GM12865 (cell line): Measurements from ENCODE around the gene SPTLC2.

Experiments used
- DNase-seq: peaks from one replicate; pipeline ENCODE4 v3.0.0; 2010; ENCODE audit warnings: low read depth
- H3K4me3 ChIP-seq: 2 replicates; pipeline ENCODE4 v1.5.1; 2011; ENCODE audit warnings: mild to moderate bottlenecking, low read depth, low read length, control low read depth
- CTCF ChIP-seq: IDR thresholded peaks from 2 replicates; pipeline ENCODE4 v1.5.1; 2011; ENCODE audit warnings: low read length, control low read depth, low read depth, inconsistent platforms; ENCODE audit not compliant: insufficient read depth; ENCODE audit errors: missing control alignments

The SPTLC2 gene

GRCh38 chr14:77623201-77623600 lies 6.8 kb upstream of the SPTLC2 start:
- H3K4me3 ChIP-seq: no peak overlapping the region
- TF ChIP-seq CTCF: no peak
- DNase-seq: no peak

- no peak for DNase-seq
- TF ChIP-seq CTCF: no peak
- no peak overlapping the region for H3K4me3 ChIP-seq
Observed at GRCh38 chr14:77622366-77622961, 6.0 kb upstream of the SPTLC2 start.

GRCh38 chr14:77620222-77620870 lies 3.9 kb upstream of the SPTLC2 start:
- no peak overlapping the region for H3K4me3 ChIP-seq
- DNase-seq: no peak
- TF ChIP-seq CTCF: no peak

- no peak for DNase-seq
- no peak overlapping the region for H3K4me3 ChIP-seq
- TF ChIP-seq CTCF: no peak
Observed at GRCh38 chr14:77618381-77618970, 2.0 kb upstream of the SPTLC2 start.

GRCh38 chr14:77616133-77616453 lies 344 bp downstream of the SPTLC2 start:
- no peak for DNase-seq
- TF ChIP-seq CTCF: no peak
- H3K4me3 ChIP-seq: peak overlapping the region; percentile 69

GRCh38 chr14:77615361-77616132 lies 890 bp downstream of the SPTLC2 start:
- no peak for DNase-seq
- no peak for TF ChIP-seq CTCF
- peak overlapping the region; percentile 69 for H3K4me3 ChIP-seq
